ENCODE results near the gene CGN.

Gene CGN

GRCh38 chr1:151476083-151476482 is 35.1 kb upstream of the CGN start:
- Histone ChIP-seq H3K27ac (replicated peaks) (no peak overlapping the region), H3K4me3 (replicated peaks; ENCODE audit: insufficient read depth, low read length) (no peak overlapping the region), H3K27me3 (ENCODE audit: insufficient read depth, poor library complexity, severe bottlenecking) (no peaks in the 10 kb centered on the region)
- DNase-seq (ENCODE audit: low read depth in 1 of 2, low spot score in 1 of 2) = no peak
- TF ChIP-seq SPI1 (IDR thresholded peaks at IDR 0.05; ENCODE audit: borderline replicate concordance, low read depth) = no peak
- TF ChIP-seq POLR2AphosphoS5 (IDR thresholded peaks at IDR 0.05; ENCODE audit: low read depth) = no peak
- TF ChIP-seq CTCF (IDR thresholded peaks at IDR 0.05; ENCODE audit: insufficient read depth, low read length) = no peak
- TF ChIP-seq GABPA (IDR thresholded peaks at IDR 0.05; ENCODE audit: low read depth) = no peak
- TF ChIP-seq, protein P1, sequence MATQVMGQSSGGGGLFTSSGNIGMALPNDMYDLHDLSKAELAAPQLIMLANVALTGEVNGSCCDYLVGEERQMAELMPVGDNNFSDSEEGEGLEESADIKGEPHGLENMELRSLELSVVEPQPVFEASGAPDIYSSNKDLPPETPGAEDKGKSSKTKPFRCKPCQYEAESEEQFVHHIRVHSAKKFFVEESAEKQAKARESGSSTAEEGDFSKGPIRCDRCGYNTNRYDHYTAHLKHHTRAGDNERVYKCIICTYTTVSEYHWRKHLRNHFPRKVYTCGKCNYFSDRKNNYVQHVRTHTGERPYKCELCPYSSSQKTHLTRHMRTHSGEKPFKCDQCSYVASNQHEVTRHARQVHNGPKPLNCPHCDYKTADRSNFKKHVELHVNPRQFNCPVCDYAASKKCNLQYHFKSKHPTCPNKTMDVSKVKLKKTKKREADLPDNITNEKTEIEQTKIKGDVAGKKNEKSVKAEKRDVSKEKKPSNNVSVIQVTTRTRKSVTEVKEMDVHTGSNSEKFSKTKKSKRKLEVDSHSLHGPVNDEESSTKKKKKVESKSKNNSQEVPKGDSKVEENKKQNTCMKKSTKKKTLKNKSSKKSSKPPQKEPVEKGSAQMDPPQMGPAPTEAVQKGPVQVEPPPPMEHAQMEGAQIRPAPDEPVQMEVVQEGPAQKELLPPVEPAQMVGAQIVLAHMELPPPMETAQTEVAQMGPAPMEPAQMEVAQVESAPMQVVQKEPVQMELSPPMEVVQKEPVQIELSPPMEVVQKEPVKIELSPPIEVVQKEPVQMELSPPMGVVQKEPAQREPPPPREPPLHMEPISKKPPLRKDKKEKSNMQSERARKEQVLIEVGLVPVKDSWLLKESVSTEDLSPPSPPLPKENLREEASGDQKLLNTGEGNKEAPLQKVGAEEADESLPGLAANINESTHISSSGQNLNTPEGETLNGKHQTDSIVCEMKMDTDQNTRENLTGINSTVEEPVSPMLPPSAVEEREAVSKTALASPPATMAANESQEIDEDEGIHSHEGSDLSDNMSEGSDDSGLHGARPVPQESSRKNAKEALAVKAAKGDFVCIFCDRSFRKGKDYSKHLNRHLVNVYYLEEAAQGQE (IDR thresholded peaks at IDR 0.05; ENCODE audit: insufficient replicate concordance, low read depth) = no peak

GRCh38 chr1:151477066-151477465 is 34.1 kb upstream of the CGN start:
- TF ChIP-seq CTCF (IDR thresholded peaks at IDR 0.05; ENCODE audit: insufficient read depth, low read length) (no peak), GABPA (IDR thresholded peaks at IDR 0.05; ENCODE audit: low read depth) (no peak), SPI1 (IDR thresholded peaks at IDR 0.05; ENCODE audit: borderline replicate concordance, low read depth) (no peak)
- TF ChIP-seq, protein P1 (IDR thresholded peaks at IDR 0.05; ENCODE audit: insufficient replicate concordance, low read depth) = no peak
- Histone ChIP-seq H3K27ac (replicated peaks) (no peak overlapping the region), H3K4me3 (replicated peaks; ENCODE audit: insufficient read depth, low read length) (no peak overlapping the region), H3K27me3 (ENCODE audit: insufficient read depth, poor library complexity, severe bottlenecking) (no peaks in the 10 kb centered on the region)
- DNase-seq (ENCODE audit: low read depth in 1 of 2, low spot score in 1 of 2) = no peak

DNA sequence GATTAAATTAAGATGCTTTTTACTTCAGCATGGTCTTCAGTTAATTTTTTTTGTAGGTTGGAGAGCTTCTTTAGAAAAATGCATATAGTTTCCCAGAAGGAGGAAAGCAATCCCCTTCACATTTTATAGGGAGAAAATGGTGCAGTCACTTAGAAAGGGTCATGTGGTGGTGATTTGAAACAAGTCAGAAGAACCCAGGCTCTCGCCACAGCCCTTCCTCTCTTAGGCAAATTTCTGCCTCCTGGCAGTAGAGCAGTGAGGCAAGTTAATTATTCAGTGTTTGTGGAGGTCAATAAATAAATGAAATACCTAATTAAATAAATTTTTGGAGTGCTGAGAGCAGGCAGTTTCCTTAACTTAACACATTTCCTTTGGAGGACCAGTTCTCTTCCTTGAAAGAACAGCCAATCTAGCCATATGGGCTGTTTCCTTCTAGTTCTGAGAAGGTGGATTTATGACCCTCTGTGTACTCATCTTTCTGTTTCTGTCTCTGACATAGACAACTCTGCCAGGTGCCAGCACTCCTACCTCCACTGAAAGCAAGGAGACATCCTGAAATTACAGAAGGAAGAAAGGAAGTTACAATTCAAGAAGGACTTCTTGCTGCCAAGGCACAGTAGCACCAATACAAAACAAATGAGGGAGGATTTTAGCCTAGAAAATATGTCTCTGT is 32.9 kb upstream of the CGN start:
- TF ChIP-seq, protein P1 (IDR thresholded peaks at IDR 0.05; ENCODE audit: insufficient replicate concordance, low read depth) = no peak
- TF ChIP-seq GABPA (IDR thresholded peaks at IDR 0.05; ENCODE audit: low read depth) (no peak), SPI1 (IDR thresholded peaks at IDR 0.05; ENCODE audit: borderline replicate concordance, low read depth) (no peak), CTCF (IDR thresholded peaks at IDR 0.05; ENCODE audit: insufficient read depth, low read length) (no peak), POLR2AphosphoS5 (IDR thresholded peaks at IDR 0.05; ENCODE audit: low read depth) (no peak)
- H3K4me3 ChIP-seq (replicated peaks; ENCODE audit: insufficient read depth, low read length) = no peak overlapping the region
- no peak overlapping the region for H3K27ac ChIP-seq (replicated peaks)
- no peaks in the 10 kb centered on the region for H3K27me3 ChIP-seq (ENCODE audit: insufficient read depth, poor library complexity, severe bottlenecking)
- no peak for DNase-seq (ENCODE audit: low read depth in 1 of 2, low spot score in 1 of 2)

All from HL-60 (cell line).